ENCODE data around the gene PIEZO1. TPM values are rescaled to one million over a fixed set of nuclear protein-coding genes. Genes with fewer than 3 reads are reported as not detected.

PIEZO1 gene
- total RNA-seq, 2 experiments from 2014 or later, result 105 to 126 TPM

- CTCF ChIA-PET, result interaction anchor here (0.7 to 3.8 kb wide), 16 partner anchors 13 to 579 kb away, joined by 3 to 59 read pairs (median 5); partner anchors contain the start of gene PIEZO1
- ATAC-seq (no peak), DNase-seq (no peak)
- Mint-ChIP-seq H3K27ac (no peak overlapping the region), H3K4me3 (no peak overlapping the region), H3K27me3 (no peaks in the 10 kb centered on the region), H3K4me1 (no peaks in the 10 kb centered on the region), H3K36me3 (ENCODE audit: low read depth) (peaks cover 5% of the 10 kb centered on the region), H3K9me3 (ENCODE audit: low read depth) (no peaks in the 10 kb centered on the region)
- POLR2A ChIA-PET, result no interaction called here
- intact Hi-C loops (cut with DNase I, micrococcal nuclease), result loop anchor here in 1 of 2 experiments (5.0 kb wide), 2 partner anchors 64 to 429 kb away; partner anchors contain the start of gene CDT1
These were observed 46.6 kb downstream of the PIEZO1 start for GRCh38 chr16:88738151-88739084.

- Mint-ChIP-seq H3K36me3 (ENCODE audit: low read depth) (peaks cover 5% of the 10 kb centered on the region), H3K4me1 (no peaks in the 10 kb centered on the region), H3K27me3 (no peaks in the 10 kb centered on the region), H3K9me3 (ENCODE audit: low read depth) (no peaks in the 10 kb centered on the region), H3K27ac (no peak overlapping the region), H3K4me3 (no peak overlapping the region)
- ChIA-PET CTCF (interaction anchor here (0.5 to 3.8 kb wide), 28 partner anchors 10 to 434 kb away, joined by 3 to 59 read pairs (median 4); partner anchors contain the start of genes CDH15, PIEZO1 and ZFPM1), POLR2A (interaction anchor here (0.6 kb wide), 1 partner anchor 73 kb away, joined by 5 read pairs; no protein-coding TSS in a partner anchor)
- DNase-seq (peak; percentile 89), ATAC-seq (peak; percentile 91)
- intact Hi-C loops (cut with DNase I, micrococcal nuclease), result loop anchor here (1.0 to 5.0 kb wide), 9 partner anchors 47 to 479 kb away; partner anchors contain the start of genes PIEZO1 (in 2 of the 2), APRT (in 1 of the 2), CDT1 (in 1 of the 2) and GALNS (in 1 of the 2)
These were observed 47.5 kb downstream of the PIEZO1 start for GRCh38 chr16:88737298-88738150.

- no peaks in the 10 kb centered on the region for H3K27me3 Mint-ChIP-seq
- H3K4me1 Mint-ChIP-seq, result no peaks in the 10 kb centered on the region
- ChIA-PET POLR2A (no interaction called here), CTCF (interaction anchor here (0.6 to 3.8 kb wide), 6 partner anchors 15 to 649 kb away, joined by 3 to 59 read pairs (median 11); partner anchors contain the start of gene PIEZO1)
- H3K4me3 Mint-ChIP-seq, result no peak overlapping the region
- intact Hi-C loops (cut with DNase I, micrococcal nuclease), result loop anchor here (2.0 to 5.0 kb wide), 6 partner anchors 48 to 480 kb away; partner anchors contain the start of genes APRT (in 1 of the 2), CDT1 (in 1 of the 2), GALNS (in 1 of the 2) and PIEZO1 (in 1 of the 2)
- no peak overlapping the region for H3K27ac Mint-ChIP-seq
- H3K36me3 Mint-ChIP-seq (ENCODE audit: low read depth), result peaks cover 6% of the 10 kb centered on the region
- H3K9me3 Mint-ChIP-seq (ENCODE audit: low read depth), result no peaks in the 10 kb centered on the region
- no peak for ATAC-seq
- DNase-seq, result no peak
These were observed 48.5 kb downstream of the PIEZO1 start for GRCh38 chr16:88736496-88736895.

GRCh38 chr16:88736088-88736487, 48.9 kb downstream of the PIEZO1 start:
- Mint-ChIP-seq H3K36me3 (ENCODE audit: low read depth) (peaks cover 10% of the 10 kb centered on the region), H3K27me3 (no peaks in the 10 kb centered on the region), H3K9me3 (ENCODE audit: low read depth) (no peaks in the 10 kb centered on the region), H3K4me3 (no peak overlapping the region), H3K4me1 (no peaks in the 10 kb centered on the region), H3K27ac (no peak overlapping the region)
- ChIA-PET POLR2A (no interaction called here), CTCF (interaction anchor here (3.8 kb wide), 1 partner anchor 47 kb away, joined by 59 read pairs; the partner anchor contains the start of gene PIEZO1)
- ATAC-seq, result no peak
- no peak for DNase-seq
- intact Hi-C loops (cut with DNase I, micrococcal nuclease), result loop anchor here (2.0 to 5.0 kb wide), 6 partner anchors 49 to 481 kb away; partner anchors contain the start of genes APRT (in 1 of the 2), CDT1 (in 1 of the 2), GALNS (in 1 of the 2) and PIEZO1 (in 1 of the 2)

- Mint-ChIP-seq H3K4me1 (no peaks in the 10 kb centered on the region), H3K27me3 (no peaks in the 10 kb centered on the region), H3K27ac (no peak overlapping the region), H3K4me3 (no peak overlapping the region), H3K9me3 (ENCODE audit: low read depth) (no peaks in the 10 kb centered on the region), H3K36me3 (ENCODE audit: low read depth) (peaks cover 13% of the 10 kb centered on the region)
- POLR2A ChIA-PET, result no interaction called here
- CTCF ChIA-PET, result interaction anchor here (0.9 to 3.8 kb wide), 2 partner anchors 47 to 52 kb away, joined by 4 to 59 read pairs; partner anchors contain the start of gene PIEZO1
- no peak for DNase-seq
- intact Hi-C loops (cut with DNase I, micrococcal nuclease), result loop anchor here (2.0 to 5.0 kb wide), 6 partner anchors 49 to 481 kb away; partner anchors contain the start of genes APRT (in 1 of the 2), CDT1 (in 1 of the 2), GALNS (in 1 of the 2) and PIEZO1 (in 1 of the 2)
- ATAC-seq, result no peak
These were observed 49.4 kb downstream of the PIEZO1 start for GRCh38 chr16:88735616-88736015.

GRCh38 chr16:88735121-88735520, 49.9 kb downstream of the PIEZO1 start:
- intact Hi-C loops (cut with DNase I, micrococcal nuclease), result loop anchor here in 1 of 2 experiments (5.0 kb wide), 2 partner anchors 67 to 432 kb away; partner anchors contain the start of gene CDT1
- DNase-seq, result no peak
- Mint-ChIP-seq H3K9me3 (ENCODE audit: low read depth) (no peaks in the 10 kb centered on the region), H3K4me1 (no peaks in the 10 kb centered on the region), H3K27me3 (no peaks in the 10 kb centered on the region), H3K36me3 (ENCODE audit: low read depth) (peaks cover 13% of the 10 kb centered on the region), H3K4me3 (no peak overlapping the region), H3K27ac (no peak overlapping the region)
- ATAC-seq, result no peak
- CTCF ChIA-PET, result interaction anchor here (0.9 to 3.8 kb wide), 2 partner anchors 48 to 53 kb away, joined by 4 to 59 read pairs; partner anchors contain the start of gene PIEZO1
- POLR2A ChIA-PET, result no interaction called here

GRCh38 chr16:88734361-88734728, 50.7 kb downstream of the PIEZO1 start:
- peaks cover 15% of the 10 kb centered on the region for H3K36me3 Mint-ChIP-seq (ENCODE audit: low read depth)
- ChIA-PET POLR2A (no interaction called here), CTCF (interaction anchor here (3.8 kb wide), 1 partner anchor 48 kb away, joined by 59 read pairs; the partner anchor contains the start of gene PIEZO1)
- H3K4me1 Mint-ChIP-seq, result no peaks in the 10 kb centered on the region
- intact Hi-C loops (cut with DNase I, micrococcal nuclease), result no loop called here
- H3K27ac Mint-ChIP-seq, result no peak overlapping the region
- DNase-seq, result no peak
- H3K27me3 Mint-ChIP-seq, result no peaks in the 10 kb centered on the region
- no peak overlapping the region for H3K4me3 Mint-ChIP-seq
- H3K9me3 Mint-ChIP-seq (ENCODE audit: low read depth), result no peaks in the 10 kb centered on the region
- no peak for ATAC-seq

- Mint-ChIP-seq H3K4me3 (no peak overlapping the region), H3K27ac (no peak overlapping the region), H3K27me3 (no peaks in the 10 kb centered on the region), H3K36me3 (ENCODE audit: low read depth) (peaks cover 15% of the 10 kb centered on the region), H3K4me1 (no peaks in the 10 kb centered on the region), H3K9me3 (ENCODE audit: low read depth) (no peaks in the 10 kb centered on the region)
- ATAC-seq, result no peak
- DNase-seq, result no peak
- ChIA-PET POLR2A (interaction anchor here (0.6 kb wide), 1 partner anchor 85 kb away, joined by 3 read pairs; no protein-coding TSS in a partner anchor), CTCF (interaction anchor here (0.6 to 1.0 kb wide), 2 partner anchors 47 to 69 kb away, joined by 3 to 5 read pairs; no protein-coding TSS in a partner anchor)
- intact Hi-C loops (cut with DNase I, micrococcal nuclease), result no loop called here
These were observed 51.2 kb downstream of the PIEZO1 start for GRCh38 chr16:88733630-88734360.

- Mint-ChIP-seq H3K36me3 (ENCODE audit: low read depth) (peaks cover 15% of the 10 kb centered on the region), H3K27ac (no peak overlapping the region), H3K27me3 (no peaks in the 10 kb centered on the region), H3K9me3 (ENCODE audit: low read depth) (no peaks in the 10 kb centered on the region), H3K4me3 (no peak overlapping the region), H3K4me1 (no peaks in the 10 kb centered on the region)
- intact Hi-C loops (cut with DNase I, micrococcal nuclease), result no loop called here
- DNase-seq (no peak), ATAC-seq (no peak)
- ChIA-PET POLR2A (no interaction called here), CTCF (interaction anchor here (0.6 to 1.0 kb wide), 2 partner anchors 48 to 70 kb away, joined by 3 to 5 read pairs; no protein-coding TSS in a partner anchor)
These were observed 52.1 kb downstream of the PIEZO1 start for GRCh38 chr16:88732961-88733294.

Data from activated CD4-positive, alpha-beta T cell treated with anti-CD3 and anti-CD28 coated beads for 36 hours (primary cell).